ENCODE results near the gene CASP7.
"Not testable (repeated sequence)": the region's sequence is repeated elsewhere in the genome, so short reads cannot be mapped to it uniquely, and the experiment has no call there.

The CASP7 gene

DNA sequence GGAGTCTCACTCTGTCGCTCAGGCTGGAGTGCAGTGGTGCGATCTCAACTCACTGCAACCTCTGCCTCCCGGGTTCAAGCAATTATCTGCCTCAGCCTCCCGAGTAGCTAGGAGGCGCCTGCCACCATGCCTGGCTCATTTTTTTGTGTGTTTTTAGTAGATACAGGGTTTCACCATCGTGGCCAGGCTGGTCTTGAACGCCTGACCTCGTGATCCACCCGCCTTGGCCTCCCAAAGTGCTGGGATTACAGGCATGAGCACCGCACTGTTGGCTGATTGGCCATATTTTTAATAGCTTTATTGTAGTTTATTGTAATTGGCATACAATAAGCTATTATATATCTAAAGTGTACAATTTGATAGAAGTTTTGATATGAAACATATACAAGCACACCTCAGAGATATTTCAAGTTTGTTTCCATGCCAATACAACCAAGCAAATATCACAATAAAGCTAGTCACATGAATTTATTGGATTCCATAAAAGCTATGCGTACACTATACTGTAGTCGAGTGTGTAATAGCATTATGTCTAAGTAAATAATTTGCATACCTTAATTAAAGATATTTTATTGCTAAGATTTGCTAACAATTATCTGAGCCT is 77.3 kb downstream of the CASP7 start:
- DNase-seq = no peak

GRCh38 chr10:113762083-113762482 is 82.4 kb downstream of the CASP7 start:
- no peak for DNase-seq

- DNase-seq = no peak
Measured at GRCh38 chr10:113764582-113764981, 84.9 kb downstream of the CASP7 start.

GRCh38 chr10:113765910-113766309 is 86.2 kb downstream of the CASP7 start:
- DNase-seq = no peak

GRCh38 chr10:113767222-113767621 is 87.5 kb downstream of the CASP7 start:
- no peak for DNase-seq

- no peak for DNase-seq
Measured at GRCh38 chr10:113770346-113770745, 90.6 kb downstream of the CASP7 start.

- not testable (repeated sequence) for DNase-seq
Measured at GRCh38 chr10:113771131-113771530, 91.4 kb downstream of the CASP7 start.

DNA sequence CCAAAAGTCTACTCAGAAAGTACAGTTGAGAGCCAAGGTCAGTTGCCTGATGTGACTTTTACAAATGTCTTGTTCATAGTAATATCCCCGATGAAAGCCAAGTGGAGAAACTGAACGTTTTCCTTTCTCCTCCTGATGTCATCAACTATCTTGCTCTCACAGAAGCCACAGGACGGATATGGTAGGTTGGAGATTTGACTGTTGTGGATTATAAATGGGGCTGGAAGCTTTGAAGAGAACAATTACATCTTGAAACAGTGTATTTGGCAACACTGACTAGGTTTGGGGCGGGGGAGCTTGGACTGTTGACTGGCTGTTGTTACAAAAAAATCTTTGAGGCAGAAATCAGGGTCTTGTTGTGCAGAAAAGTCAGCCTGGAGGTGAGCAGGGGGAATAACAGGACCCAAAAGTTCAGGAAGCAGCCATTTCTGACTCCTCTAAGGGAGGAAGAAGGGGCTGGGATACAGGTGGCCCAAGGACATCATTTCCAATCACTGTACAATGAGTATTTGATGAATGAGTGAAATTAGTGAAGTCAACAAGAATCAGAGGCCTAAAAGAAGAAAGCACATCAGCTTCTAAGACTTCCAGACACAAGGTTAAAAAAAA is 96.1 kb downstream of the CASP7 start:
- DNase-seq = no peak

DNA sequence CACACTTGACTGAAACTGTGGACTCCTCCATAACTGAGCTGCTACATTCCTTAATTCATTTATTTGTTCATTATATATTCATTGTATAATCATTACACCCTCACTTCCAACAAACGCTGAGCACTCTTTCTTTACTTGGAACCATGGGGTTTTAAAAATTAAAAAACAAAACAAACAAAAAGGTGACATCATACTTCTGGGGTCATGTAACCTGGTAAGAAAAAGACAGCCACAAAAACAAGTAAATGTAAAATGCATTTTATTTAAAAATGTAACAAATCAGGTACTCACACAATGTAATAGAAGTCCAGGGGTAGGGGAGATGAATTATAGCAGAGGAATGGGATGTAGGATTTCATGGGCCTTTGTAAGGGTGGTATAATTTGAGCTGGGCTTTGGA is 96.8 kb downstream of the CASP7 start:
- no peak for DNase-seq
